Liver (tissue), 9 donors: Measurements from ENCODE around the gene KIAA0753. TPM values are rescaled to one million over a fixed set of nuclear protein-coding genes. Genes with fewer than 3 reads are reported as not detected.
"Not testable (repeated sequence)": the region's sequence is repeated elsewhere in the genome, so short reads cannot be mapped to it uniquely, and the experiment has no call there.

Experiments
- DNase-seq: peaks from one replicate; pipeline ENCODE4 v3.0.0-alpha.2; 2017; ENCODE audit warnings: low spot score
- H3K27ac ChIP-seq, 2 donors: one replicate each; pipeline ENCODE4 v1.7.0; 2013; ENCODE audit warnings: inconsistent platforms in 2 of 2, low read length in 2 of 2, control low read depth in 1 of 2, low read depth in 1 of 2, mild to moderate bottlenecking in 1 of 2
- H3K27me3 ChIP-seq, 4 donors: one replicate each; pipeline versions ENCODE4 v1.6.1 to v1.7.0; 2013; ENCODE audit warnings: low read length in 3 of 4, inconsistent platforms in 1 of 4, mild to moderate bottlenecking in 1 of 4, moderate library complexity in 1 of 4; ENCODE audit not compliant: control insufficient read depth in 4 of 4, insufficient read depth in 4 of 4
- H3K36me3 ChIP-seq, 4 donors: one replicate each; pipeline versions ENCODE4 v1.6.1 to v1.7.0; 2013; ENCODE audit warnings: low read length in 3 of 4, mild to moderate bottlenecking in 3 of 4, low read depth in 1 of 4, moderate library complexity in 1 of 4; ENCODE audit not compliant: control insufficient read depth in 4 of 4, insufficient read depth in 3 of 4
- H3K4me1 ChIP-seq, 4 donors: one replicate each; pipeline versions ENCODE4 v1.6.1 to v1.7.0; 2013; ENCODE audit warnings: low read length in 3 of 4, mild to moderate bottlenecking in 3 of 4, moderate library complexity in 1 of 4; ENCODE audit not compliant: control insufficient read depth in 4 of 4, insufficient read depth in 4 of 4
- H3K4me3 ChIP-seq, 3 donors: one replicate each; pipeline versions ENCODE4 v1.6.1 to v1.7.0; 2013; ENCODE audit warnings: low read length in 3 of 3, control low read depth in 1 of 3, low read depth in 1 of 3, mild to moderate bottlenecking in 1 of 3
- H3K9ac ChIP-seq, 2 donors: one replicate each; pipeline ENCODE4 v1.7.0; 2013; ENCODE audit warnings: low read length in 2 of 2, mild to moderate bottlenecking in 2 of 2, moderate library complexity in 2 of 2, control low read depth in 1 of 2, low read depth in 1 of 2
- H3K9me3 ChIP-seq, 4 donors: one replicate each; pipeline versions ENCODE4 v1.6.1 to v1.7.0; 2013; ENCODE audit warnings: low read length in 3 of 4; ENCODE audit not compliant: control insufficient read depth in 4 of 4
- CTCF ChIP-seq: fragments of 150-350 bp; IDR thresholded peaks from 2 replicates; pipeline ENCODE4 v1.5.1; 2017; ENCODE audit warnings: improper control_type of control experiment, low read depth, low read length; ENCODE audit not compliant: missing input control
- EGR1 ChIP-seq, 2 donors: IDR thresholded peaks; 2 replicates each; pipeline ENCODE4 v1.6.1; 2016 to 2018; ENCODE audit warnings: antibody characterized with exemption in 2 of 2, low read depth in 2 of 2
- FOXA1 ChIP-seq: IDR thresholded peaks from 2 replicates; pipeline ENCODE4 v1.6.1; 2016; ENCODE audit warnings: antibody characterized with exemption
- GABPA ChIP-seq, 2 donors: IDR thresholded peaks in 1 of 2; conservative IDR thresholded peaks in 1 of 2; 2 replicates each; pipeline ENCODE4 v1.6.1; 2016; ENCODE audit warnings: antibody characterized with exemption in 2 of 2, mild to moderate bottlenecking in 1 of 2, moderate library complexity in 1 of 2
- HNF4A ChIP-seq, 2 donors: conservative IDR thresholded peaks; 2 replicates each; pipeline ENCODE4 v1.6.1; 2016; ENCODE audit warnings: antibody characterized with exemption in 2 of 2, mild to moderate bottlenecking in 2 of 2
- HNF4G ChIP-seq: IDR thresholded peaks from 2 replicates; pipeline ENCODE4 v1.6.1; 2016; ENCODE audit warnings: antibody characterized with exemption
- MAX ChIP-seq: IDR thresholded peaks from 2 replicates; pipeline ENCODE4 v1.6.1; 2016; ENCODE audit warnings: antibody characterized with exemption
- RXRA ChIP-seq, 2 donors: IDR thresholded peaks; 2 replicates each; pipeline ENCODE4 v1.6.1; 2017 to 2018; ENCODE audit warnings: antibody characterized with exemption in 2 of 2, mild to moderate bottlenecking in 1 of 2
- WGBS: extraction: QIAGEN DNeasy Blood & Tissue Kit; methylation state at CpG from one replicate; pipeline ENCODE4 v1.1.7; 2013; 5-methylcytosine and 5-hydroxymethylcytosine counted together
- polyA plus RNA-seq, 2 donors: library from polyadenylated mRNA; stranded (reverse) in 1 of 2; unstranded in 1 of 2; fragments of 200-250 nt in 1 of 2; fragments of >200 nt in 1 of 2; fragmentation: Nextera tagmentation in 1 of 2; extraction: Ambion mirVana in 1 of 2; gene quantifications; one replicate each; pipeline versions ENCODE4 v1.2.1 to v1.2.3, GENCODE V29; 2013 to 2015
- total RNA-seq, 2 donors: library from RNA; depleted of rRNA; stranded (reverse); fragments of >200 nt; gene quantifications; one replicate each; pipeline ENCODE4 v1.2.3, GENCODE V29; 2014
- TF ChIP-seq, protein P1 (sequence below): IDR thresholded peaks from 2 replicates; pipeline ENCODE4 v1.6.1; 2016; ENCODE audit warnings: antibody characterized with exemption, mild to moderate bottlenecking
- TF ChIP-seq, protein P2 (sequence below): IDR thresholded peaks from 2 replicates; pipeline ENCODE4 v1.6.1; 2016; ENCODE audit warnings: antibody characterized with exemption
- donor health status: healthy.
- donor health status: healthy.
- donor health status: healthy.
- donor health status: healthy.
- donor health status: healthy.

The KIAA0753 gene
- total and polyA plus RNA-seq, 4 donors, result 2.0 to 5.9 (median 3.0) TPM

GRCh38 chr17:6573982-6574686 lies 66.4 kb downstream of the KIAA0753 start:
- Histone ChIP-seq H3K4me3 (no peak overlapping the region), H3K9ac (no peak overlapping the region), H3K27me3 (no peaks in the 10 kb centered on the region), H3K27ac (no peak overlapping the region), H3K4me1 (no peaks in the 10 kb centered on the region), H3K36me3 (peaks cover 0 to 6% (median 3%) of the 10 kb centered on the region in 4 donors), H3K9me3 (no peaks in the 10 kb centered on the region)
- TF ChIP-seq CTCF, result no peak
- no peak for TF ChIP-seq GABPA (IDR thresholded peaks at IDR 0.05 in 1 of 2, conservative IDR thresholded peaks at IDR 0.05 in 1 of 2)
- no peak for TF ChIP-seq HNF4G
- TF ChIP-seq, protein P1, sequence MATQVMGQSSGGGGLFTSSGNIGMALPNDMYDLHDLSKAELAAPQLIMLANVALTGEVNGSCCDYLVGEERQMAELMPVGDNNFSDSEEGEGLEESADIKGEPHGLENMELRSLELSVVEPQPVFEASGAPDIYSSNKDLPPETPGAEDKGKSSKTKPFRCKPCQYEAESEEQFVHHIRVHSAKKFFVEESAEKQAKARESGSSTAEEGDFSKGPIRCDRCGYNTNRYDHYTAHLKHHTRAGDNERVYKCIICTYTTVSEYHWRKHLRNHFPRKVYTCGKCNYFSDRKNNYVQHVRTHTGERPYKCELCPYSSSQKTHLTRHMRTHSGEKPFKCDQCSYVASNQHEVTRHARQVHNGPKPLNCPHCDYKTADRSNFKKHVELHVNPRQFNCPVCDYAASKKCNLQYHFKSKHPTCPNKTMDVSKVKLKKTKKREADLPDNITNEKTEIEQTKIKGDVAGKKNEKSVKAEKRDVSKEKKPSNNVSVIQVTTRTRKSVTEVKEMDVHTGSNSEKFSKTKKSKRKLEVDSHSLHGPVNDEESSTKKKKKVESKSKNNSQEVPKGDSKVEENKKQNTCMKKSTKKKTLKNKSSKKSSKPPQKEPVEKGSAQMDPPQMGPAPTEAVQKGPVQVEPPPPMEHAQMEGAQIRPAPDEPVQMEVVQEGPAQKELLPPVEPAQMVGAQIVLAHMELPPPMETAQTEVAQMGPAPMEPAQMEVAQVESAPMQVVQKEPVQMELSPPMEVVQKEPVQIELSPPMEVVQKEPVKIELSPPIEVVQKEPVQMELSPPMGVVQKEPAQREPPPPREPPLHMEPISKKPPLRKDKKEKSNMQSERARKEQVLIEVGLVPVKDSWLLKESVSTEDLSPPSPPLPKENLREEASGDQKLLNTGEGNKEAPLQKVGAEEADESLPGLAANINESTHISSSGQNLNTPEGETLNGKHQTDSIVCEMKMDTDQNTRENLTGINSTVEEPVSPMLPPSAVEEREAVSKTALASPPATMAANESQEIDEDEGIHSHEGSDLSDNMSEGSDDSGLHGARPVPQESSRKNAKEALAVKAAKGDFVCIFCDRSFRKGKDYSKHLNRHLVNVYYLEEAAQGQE, result no peak
- TF ChIP-seq EGR1 (IDR thresholded peaks at IDR 0.05; ENCODE audit: low read depth in 2 of 2), result no peak
- TF ChIP-seq, protein P2, sequence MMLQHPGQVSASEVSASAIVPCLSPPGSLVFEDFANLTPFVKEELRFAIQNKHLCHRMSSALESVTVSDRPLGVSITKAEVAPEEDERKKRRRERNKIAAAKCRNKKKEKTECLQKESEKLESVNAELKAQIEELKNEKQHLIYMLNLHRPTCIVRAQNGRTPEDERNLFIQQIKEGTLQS, result no peak
- DNase-seq, result no peak
- WGBS, result 96% methylated on average over 13 of the region's 13 CpGs

- not testable (repeated sequence) for H3K9me3 ChIP-seq, H3K4me3 ChIP-seq, H3K27ac ChIP-seq, H3K27me3 ChIP-seq, DNase-seq, H3K4me1 ChIP-seq, H3K9ac ChIP-seq, H3K36me3 ChIP-seq
- 97% methylated on average over 6 of the region's 6 CpGs for WGBS
Measured at GRCh38 chr17:6573495-6573894, 67.0 kb downstream of the KIAA0753 start.

GRCh38 chr17:6572972-6573370 lies 67.5 kb downstream of the KIAA0753 start:
- Histone ChIP-seq H3K27ac (no peak overlapping the region), H3K4me1 (no peaks in the 10 kb centered on the region), H3K27me3 (no peaks in the 10 kb centered on the region), H3K9ac (no peak overlapping the region), H3K4me3 (no peak overlapping the region), H3K9me3 (no peaks in the 10 kb centered on the region), H3K36me3 (no peaks in the 10 kb centered on the region)
- DNase-seq, result no peak
- 96% methylated on average over 8 of the region's 8 CpGs for WGBS
- no peak for TF ChIP-seq FOXA1
- TF ChIP-seq, protein P2, result no peak
- no peak for TF ChIP-seq GABPA (IDR thresholded peaks at IDR 0.05 in 1 of 2, conservative IDR thresholded peaks at IDR 0.05 in 1 of 2)
- TF ChIP-seq HNF4G, result no peak
- TF ChIP-seq HNF4A (conservative IDR thresholded peaks at IDR 0.05), result no peak
- no peak for TF ChIP-seq CTCF
- no peak for TF ChIP-seq RXRA (IDR thresholded peaks at IDR 0.05)
- no peak for TF ChIP-seq MAX
